Colonic mucosa (tissue), 4 donors: Measurements from ENCODE around the gene GATM. TPM values are rescaled to one million over a fixed set of nuclear protein-coding genes. Genes with fewer than 3 reads are reported as not detected.

Experiments used
- DNase-seq: peaks from one replicate; pipeline ENCODE4 v3.0.0-alpha.2; 2020
- H3K27ac ChIP-seq: fragments of 200-600 bp; one replicate; pipeline ENCODE4 v1.8.0; 2021
- H3K27me3 ChIP-seq: fragments of 200-600 bp; one replicate; pipeline ENCODE4 v1.8.0; 2021
- H3K36me3 ChIP-seq: fragments of 200-600 bp; one replicate; pipeline ENCODE4 v1.8.0; 2021
- H3K4me1 ChIP-seq: fragments of 200-600 bp; one replicate; pipeline ENCODE4 v1.8.0; 2021; ENCODE audit warnings: mild to moderate bottlenecking
- H3K4me3 ChIP-seq: fragments of 200-600 bp; one replicate; pipeline ENCODE4 v1.8.0; 2021
- H3K9ac ChIP-seq, 2 donors: one replicate each; pipeline ENCODE4 v1.7.0; 2013; ENCODE audit warnings: control low read depth in 2 of 2, low read depth in 2 of 2, low read length in 2 of 2
- H3K9me3 ChIP-seq: fragments of 200-600 bp; one replicate; pipeline ENCODE4 v1.8.0; 2021
- intact Hi-C: fragments of 100-400 bp; cut with DNase I; formaldehyde crosslinking; loops from one replicate; pipeline ENCODE4 v1.14.1; 2022
- total RNA-seq, 2 donors: library from RNA; stranded (reverse); fragmentation: NEBNext Ultra II Directional in 1 of 2; extraction: Animal tissue kit (Norgen Biotek cat#: 25700) in 1 of 2; gene quantifications; one replicate each; pipeline ENCODE4 v1.2.1, GENCODE V29; 2021
- TF ChIP-seq, protein P1 (sequence below): fragments of 200-600 bp; IDR thresholded peaks from one replicate; pipeline ENCODE4 v1.8.0; 2022; ENCODE audit warnings: antibody characterized with exemption, mild to moderate bottlenecking
- donor health status: healthy.
- donor health status: DM: no; HTN: no; CAD: no.
- donor health status: DM: no; HTN: no; CAD: no.

The GATM gene
- total RNA-seq, 2 donors from 2014 or later = 6.4 to 17.9 TPM

- no peaks in the 10 kb centered on the region for H3K4me1 ChIP-seq
- H3K27ac ChIP-seq = no peak overlapping the region
- H3K36me3 ChIP-seq = no peaks in the 10 kb centered on the region
- peak overlapping the region in 1 of 2 donors; percentile 89 for H3K9ac ChIP-seq
- TF ChIP-seq, protein P1, sequence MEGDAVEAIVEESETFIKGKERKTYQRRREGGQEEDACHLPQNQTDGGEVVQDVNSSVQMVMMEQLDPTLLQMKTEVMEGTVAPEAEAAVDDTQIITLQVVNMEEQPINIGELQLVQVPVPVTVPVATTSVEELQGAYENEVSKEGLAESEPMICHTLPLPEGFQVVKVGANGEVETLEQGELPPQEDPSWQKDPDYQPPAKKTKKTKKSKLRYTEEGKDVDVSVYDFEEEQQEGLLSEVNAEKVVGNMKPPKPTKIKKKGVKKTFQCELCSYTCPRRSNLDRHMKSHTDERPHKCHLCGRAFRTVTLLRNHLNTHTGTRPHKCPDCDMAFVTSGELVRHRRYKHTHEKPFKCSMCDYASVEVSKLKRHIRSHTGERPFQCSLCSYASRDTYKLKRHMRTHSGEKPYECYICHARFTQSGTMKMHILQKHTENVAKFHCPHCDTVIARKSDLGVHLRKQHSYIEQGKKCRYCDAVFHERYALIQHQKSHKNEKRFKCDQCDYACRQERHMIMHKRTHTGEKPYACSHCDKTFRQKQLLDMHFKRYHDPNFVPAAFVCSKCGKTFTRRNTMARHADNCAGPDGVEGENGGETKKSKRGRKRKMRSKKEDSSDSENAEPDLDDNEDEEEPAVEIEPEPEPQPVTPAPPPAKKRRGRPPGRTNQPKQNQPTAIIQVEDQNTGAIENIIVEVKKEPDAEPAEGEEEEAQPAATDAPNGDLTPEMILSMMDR = no peak
- H3K4me3 ChIP-seq = peak overlapping the region; percentile 43
- no peak for DNase-seq
- intact Hi-C loops = no loop called here
- no peaks in the 10 kb centered on the region for H3K27me3 ChIP-seq
- no peaks in the 10 kb centered on the region for H3K9me3 ChIP-seq
These were observed 1.3 kb downstream of the GATM start for GRCh38 chr15:45376967-45377608.

GRCh38 chr15:45376300-45376928, 1.9 kb downstream of the GATM start:
- Histone ChIP-seq H3K27me3 (no peaks in the 10 kb centered on the region), H3K9ac (peak overlapping the region in 1 of 2 donors; percentile 55), H3K27ac (no peak overlapping the region), H3K36me3 (no peaks in the 10 kb centered on the region), H3K4me1 (no peaks in the 10 kb centered on the region), H3K9me3 (no peaks in the 10 kb centered on the region), H3K4me3 (no peak overlapping the region)
- TF ChIP-seq, protein P1 = no peak
- intact Hi-C loops = no loop called here
- no peak for DNase-seq

DNA sequence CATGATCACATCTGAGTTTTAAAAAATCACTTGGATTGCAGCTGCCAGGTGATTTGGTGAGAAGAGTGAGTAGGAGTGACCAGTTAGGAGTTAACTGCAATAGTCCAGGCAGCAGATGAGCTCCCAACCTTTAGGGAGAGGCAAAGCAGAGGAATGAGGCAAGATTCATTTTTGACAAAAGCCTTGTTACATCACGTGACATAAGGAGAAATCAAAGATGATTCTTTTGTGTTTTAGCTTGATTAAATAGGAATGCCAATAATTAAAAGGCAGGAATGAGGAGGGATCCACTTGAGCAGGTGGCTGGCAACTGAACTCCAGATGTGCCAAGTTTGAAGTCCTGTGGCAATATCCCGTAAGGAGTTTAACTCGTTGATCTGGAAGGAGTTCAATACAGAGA, 2.5 kb downstream of the GATM start:
- no peaks in the 10 kb centered on the region for H3K4me1 ChIP-seq
- H3K9me3 ChIP-seq = no peaks in the 10 kb centered on the region
- no peak for DNase-seq
- no peak overlapping the region for H3K4me3 ChIP-seq
- intact Hi-C loops = no loop called here
- H3K9ac ChIP-seq = no peak overlapping the region
- no peaks in the 10 kb centered on the region for H3K27me3 ChIP-seq
- no peak overlapping the region for H3K27ac ChIP-seq
- no peaks in the 10 kb centered on the region for H3K36me3 ChIP-seq
- TF ChIP-seq, protein P1 = no peak

- Histone ChIP-seq H3K27ac (no peak overlapping the region), H3K36me3 (no peaks in the 10 kb centered on the region), H3K9ac (no peak overlapping the region), H3K27me3 (no peaks in the 10 kb centered on the region), H3K4me1 (no peaks in the 10 kb centered on the region), H3K4me3 (no peak overlapping the region), H3K9me3 (no peaks in the 10 kb centered on the region)
- intact Hi-C loops = no loop called here
- DNase-seq = no peak
- TF ChIP-seq, protein P1 = no peak
These were observed 4.4 kb downstream of the GATM start for GRCh38 chr15:45373976-45374375.

- Histone ChIP-seq H3K27ac (no peak overlapping the region), H3K36me3 (no peaks in the 10 kb centered on the region), H3K4me3 (no peak overlapping the region), H3K9ac (no peak overlapping the region), H3K9me3 (no peaks in the 10 kb centered on the region), H3K27me3 (no peaks in the 10 kb centered on the region), H3K4me1 (no peaks in the 10 kb centered on the region)
- DNase-seq = no peak
- TF ChIP-seq, protein P1 = no peak
- intact Hi-C loops = no loop called here
These were observed 6.0 kb downstream of the GATM start for GRCh38 chr15:45372041-45372995.
